Hepatocyte (in vitro differentiated cells): Measurements from ENCODE around the gene DSCAML1.

Source experiments
- EZH2 ChIP-seq: fragments of 200-600 bp; sonication (generic); IDR thresholded peaks from 2 replicates; pipeline ENCODE4 v1.6.1; 2016; ENCODE audit warnings: antibody characterized with exemption, mild to moderate bottlenecking, borderline replicate concordance
- EZH2phosphoT487 ChIP-seq: fragments of 200-600 bp; sonication (generic); IDR thresholded peaks from one replicate; pipeline ENCODE4 v1.6.1; 2018; ENCODE audit warnings: antibody characterized with exemption, mild to moderate bottlenecking, low read depth, moderate library complexity; ENCODE audit not compliant: unreplicated experiment, severe bottlenecking
- TF ChIP-seq, protein P1 (sequence below): fragments of 200-600 bp; sonication (generic); IDR thresholded peaks from 2 replicates; pipeline ENCODE4 v1.5.1; 2016; ENCODE audit warnings: antibody characterized with exemption, mild to moderate bottlenecking; ENCODE audit not compliant: poor library complexity

DNA sequence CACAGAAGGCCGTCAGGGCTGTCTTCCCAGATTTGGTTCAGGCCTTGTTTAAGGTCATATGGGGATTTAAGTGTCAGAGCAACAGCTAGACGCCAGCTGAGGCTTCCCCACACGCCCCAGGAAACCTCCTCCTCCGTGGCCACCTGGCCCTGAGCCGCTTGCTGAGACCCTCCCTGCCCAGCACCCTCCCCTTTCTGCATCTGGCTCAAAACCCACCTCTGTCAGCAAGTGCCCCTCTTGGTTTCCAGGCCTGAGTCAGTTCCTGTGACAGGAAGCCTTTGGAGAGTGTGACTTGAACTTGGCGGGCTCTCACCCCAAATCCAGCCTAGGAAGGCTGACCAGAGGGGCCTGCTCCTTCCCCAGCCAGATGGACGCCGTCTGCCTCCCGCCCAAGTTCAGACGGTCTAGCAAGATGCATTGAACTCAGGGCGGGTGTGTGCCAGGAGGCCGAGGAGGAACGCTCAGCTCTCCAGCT lies 27.0 kb upstream of the DSCAML1 start:
- TF ChIP-seq, protein P1, sequence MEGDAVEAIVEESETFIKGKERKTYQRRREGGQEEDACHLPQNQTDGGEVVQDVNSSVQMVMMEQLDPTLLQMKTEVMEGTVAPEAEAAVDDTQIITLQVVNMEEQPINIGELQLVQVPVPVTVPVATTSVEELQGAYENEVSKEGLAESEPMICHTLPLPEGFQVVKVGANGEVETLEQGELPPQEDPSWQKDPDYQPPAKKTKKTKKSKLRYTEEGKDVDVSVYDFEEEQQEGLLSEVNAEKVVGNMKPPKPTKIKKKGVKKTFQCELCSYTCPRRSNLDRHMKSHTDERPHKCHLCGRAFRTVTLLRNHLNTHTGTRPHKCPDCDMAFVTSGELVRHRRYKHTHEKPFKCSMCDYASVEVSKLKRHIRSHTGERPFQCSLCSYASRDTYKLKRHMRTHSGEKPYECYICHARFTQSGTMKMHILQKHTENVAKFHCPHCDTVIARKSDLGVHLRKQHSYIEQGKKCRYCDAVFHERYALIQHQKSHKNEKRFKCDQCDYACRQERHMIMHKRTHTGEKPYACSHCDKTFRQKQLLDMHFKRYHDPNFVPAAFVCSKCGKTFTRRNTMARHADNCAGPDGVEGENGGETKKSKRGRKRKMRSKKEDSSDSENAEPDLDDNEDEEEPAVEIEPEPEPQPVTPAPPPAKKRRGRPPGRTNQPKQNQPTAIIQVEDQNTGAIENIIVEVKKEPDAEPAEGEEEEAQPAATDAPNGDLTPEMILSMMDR: no peak
- TF ChIP-seq EZH2 (no peak), EZH2phosphoT487 (no peak)
